Sciatic nerve (tissue), 2 donors: ENCODE measurements around the gene RAPGEF3. TPM values are rescaled to one million over a fixed set of nuclear protein-coding genes. Genes with fewer than 3 reads are reported as not detected.

ENCODE experiments used
- ATAC-seq: fragments of 200-7000 bp; cut with Tn5 transposase; one replicate; pipeline ENCODE4 v1.9.1; 2020; ENCODE audit warnings: mild to moderate bottlenecking, moderate library complexity
- DNase-seq: peaks from one replicate; pipeline ENCODE4 v3.0.0-alpha.2; 2020; ENCODE audit warnings: low spot score
- intact Hi-C: fragments of 100-400 bp; cut with DNase I; formaldehyde crosslinking; loops from one replicate; pipeline ENCODE4 v1.14.2; 2022
- total RNA-seq: library from RNA; stranded (reverse); fragmentation: NEBNext Ultra II Directional; extraction: Animal tissue kit (Norgen Biotek cat#: 25700); gene quantifications from one replicate; pipeline ENCODE4 v1.2.1, GENCODE V29; 2021
- donor health status: DM: no; HTN: no; CAD: no.
- donor health status: DM: no; HTN: no; CAD: no.

The RAPGEF3 gene
- total RNA-seq, 1 donor from 2014 or later: 73.4 TPM

DNA sequence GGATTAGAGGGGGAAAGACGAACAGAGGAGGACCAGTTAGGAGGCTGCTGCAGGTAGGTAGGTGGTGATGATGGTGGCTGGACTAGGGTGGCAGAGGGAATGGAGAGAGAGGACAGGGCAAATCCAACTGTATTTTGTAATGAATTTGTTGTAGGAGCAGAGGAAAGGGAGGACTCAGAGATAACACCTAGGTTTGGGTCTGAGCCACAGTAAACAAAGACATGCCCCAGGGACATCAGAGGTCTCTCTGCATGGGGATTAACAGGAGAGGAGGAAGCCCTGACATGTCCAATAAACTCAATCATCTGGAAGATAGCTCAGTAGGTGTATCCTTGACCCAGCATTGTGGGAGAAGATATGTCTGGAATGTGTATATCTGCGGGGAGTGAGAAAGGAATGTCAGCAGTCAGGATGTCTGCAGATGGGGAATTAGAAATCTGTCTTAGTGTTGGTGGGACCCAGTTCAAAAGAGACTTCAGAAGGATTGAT, 9.7 kb upstream of the RAPGEF3 start:
- DNase-seq: no peak
- ATAC-seq: no peak
- intact Hi-C loops: no loop called here

DNA sequence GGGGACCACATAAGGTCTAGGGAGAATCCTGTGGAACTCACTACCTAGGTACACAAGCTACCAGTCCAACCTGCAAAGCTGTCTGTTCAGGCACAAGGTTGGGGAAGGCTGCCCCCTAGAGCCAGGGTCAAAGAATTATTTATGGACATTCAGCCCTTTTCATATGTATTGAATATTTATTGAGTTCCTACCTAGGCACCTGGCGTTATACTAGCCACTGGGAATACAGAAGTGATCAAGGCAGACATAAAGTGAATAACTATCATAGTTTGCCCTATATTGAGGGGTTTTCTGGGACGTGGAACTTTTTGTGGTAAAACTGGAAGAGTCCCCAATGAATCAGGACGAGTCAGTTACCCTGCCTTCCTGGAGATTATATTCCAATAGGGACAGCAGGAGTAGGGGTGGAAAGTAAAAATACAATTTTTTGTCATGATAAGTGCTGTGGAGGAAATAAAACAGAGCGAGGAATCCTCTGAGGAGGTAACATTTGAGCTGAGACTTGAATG, 8.6 kb upstream of the RAPGEF3 start:
- ATAC-seq (peak; percentile 21), DNase-seq (peak; percentile 75)
- intact Hi-C loops: no loop called here

DNA sequence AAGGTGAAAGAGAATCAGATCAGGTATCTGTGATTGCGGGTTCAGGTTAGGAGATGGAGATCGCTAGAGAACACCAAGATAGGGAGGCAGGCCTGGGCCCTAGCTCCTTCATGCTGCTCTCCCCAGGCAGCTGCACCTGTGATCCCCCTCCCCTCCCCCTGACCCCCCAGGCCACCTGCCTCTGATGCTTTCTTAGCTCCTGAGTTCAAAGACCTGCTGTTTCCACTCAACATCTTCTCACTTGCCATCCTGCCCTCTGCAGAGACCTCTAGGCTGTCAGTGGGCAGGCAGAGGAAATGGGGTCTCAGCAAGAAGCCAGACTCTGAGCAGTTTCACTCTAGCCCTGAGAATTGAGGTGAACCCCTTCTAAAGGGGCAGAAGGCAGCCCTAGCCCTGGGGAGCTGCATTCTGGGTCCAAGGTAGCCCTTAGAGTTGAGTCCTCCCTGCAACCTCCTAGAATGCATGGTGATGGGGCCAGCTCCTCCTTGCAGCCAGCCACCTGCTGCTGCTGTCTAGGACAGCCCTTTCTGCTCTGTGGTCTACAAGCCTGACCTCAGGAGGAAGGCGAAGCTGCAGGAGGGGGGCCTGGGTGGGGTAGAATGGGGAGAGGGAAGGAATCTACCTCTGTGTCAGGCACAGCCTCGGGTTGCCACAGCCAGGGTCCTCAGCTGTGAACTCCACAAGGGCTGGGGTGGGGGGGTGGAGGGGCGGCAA, 8.0 kb upstream of the RAPGEF3 start:
- DNase-seq: no peak
- ATAC-seq: no peak
- intact Hi-C loops: no loop called here

DNA sequence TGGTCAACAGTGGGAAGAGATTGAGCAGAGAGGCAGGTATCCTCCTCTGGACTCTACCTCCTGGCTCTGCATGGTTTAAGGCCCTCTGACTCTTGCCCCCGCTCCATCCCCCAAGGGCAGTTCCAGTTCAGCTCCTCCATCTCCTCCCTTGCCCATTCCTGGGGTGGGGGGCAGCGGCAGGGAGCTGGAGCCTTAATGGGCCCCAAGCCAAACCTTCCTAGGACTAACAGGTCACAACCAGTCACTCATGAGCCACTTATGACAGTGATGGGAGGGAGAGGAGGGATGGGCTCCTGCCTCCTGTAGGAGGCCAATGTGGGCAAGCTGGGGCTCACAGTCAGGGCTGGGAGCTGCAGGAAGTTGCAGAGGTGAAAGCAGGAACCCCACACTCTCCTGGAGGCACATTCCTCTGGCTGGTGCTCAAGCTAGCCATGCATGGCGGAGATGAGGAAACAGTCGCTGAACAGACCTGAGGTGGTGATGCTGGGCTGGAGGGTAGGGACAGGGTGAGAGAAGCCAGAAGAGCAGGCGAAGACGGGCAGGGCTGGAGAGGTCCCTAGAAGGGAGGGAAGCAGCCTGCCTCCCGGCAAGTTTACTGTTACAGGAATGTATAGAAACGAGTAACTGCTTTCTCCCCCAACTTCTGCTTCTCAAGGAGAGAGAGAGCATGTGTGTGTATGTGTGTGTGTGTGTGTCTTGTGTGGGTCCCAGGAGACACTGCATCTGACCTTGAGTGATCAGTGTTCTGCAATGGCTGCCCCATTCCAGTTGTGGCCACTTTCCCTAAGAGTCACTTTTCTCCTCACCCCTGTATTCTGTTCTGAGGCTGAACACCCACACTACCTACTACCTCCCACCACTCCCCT, 5.0 kb upstream of the RAPGEF3 start:
- DNase-seq (no peak), ATAC-seq (no peak)
- intact Hi-C loops: loop anchor here (5.0 kb wide), 1 partner anchor 36 kb away; the partner anchor contains the start of gene ENDOU

DNA sequence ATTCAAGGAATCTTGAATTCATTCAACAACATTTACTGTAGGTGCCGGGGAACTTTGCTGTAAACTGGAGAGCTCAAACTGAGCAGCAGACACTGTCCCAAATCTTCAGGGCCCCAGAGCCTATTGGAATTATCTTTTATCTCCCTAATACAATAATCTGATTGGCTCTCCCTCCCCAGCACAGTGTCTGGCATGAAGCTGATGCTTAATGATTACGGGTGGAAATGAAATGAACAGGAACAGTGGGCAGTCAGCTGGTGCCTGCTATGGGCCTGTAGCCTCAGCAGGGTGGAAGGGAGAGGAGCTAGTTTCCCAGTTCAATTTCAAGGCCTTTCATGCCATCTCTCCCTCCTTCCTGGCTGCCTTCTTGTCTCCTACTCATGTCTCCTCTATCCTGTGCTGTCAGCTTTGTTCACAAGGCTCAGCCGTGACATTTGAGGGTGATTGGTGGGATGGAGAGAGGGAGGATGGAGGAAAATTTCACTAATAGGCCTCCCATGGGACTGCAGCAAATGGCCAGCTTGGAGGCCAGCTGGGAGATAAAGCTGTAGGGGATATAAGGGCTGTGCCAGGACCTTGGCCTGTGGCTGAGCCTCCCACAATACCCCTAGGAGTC, 4.3 kb upstream of the RAPGEF3 start:
- intact Hi-C loops: loop anchor here (5.0 kb wide), 1 partner anchor 36 kb away; the partner anchor contains the start of gene ENDOU
- ATAC-seq: no peak
- DNase-seq: no peak

DNA sequence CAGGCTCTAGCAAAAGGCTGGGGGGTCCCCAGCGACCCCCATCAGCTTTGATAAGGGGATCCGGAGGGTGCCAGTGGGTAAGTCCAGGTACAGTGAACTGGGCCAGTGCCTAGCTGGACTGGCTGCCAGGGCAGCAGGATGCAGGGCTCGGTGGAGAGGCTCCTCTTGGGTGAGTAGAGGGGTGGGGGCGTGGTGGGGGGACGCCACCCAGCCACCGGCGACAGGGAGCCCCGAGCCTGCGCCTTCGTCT, 171 bp downstream of the RAPGEF3 start:
- ATAC-seq: no peak
- intact Hi-C loops: no loop called here
- no peak for DNase-seq

DNA sequence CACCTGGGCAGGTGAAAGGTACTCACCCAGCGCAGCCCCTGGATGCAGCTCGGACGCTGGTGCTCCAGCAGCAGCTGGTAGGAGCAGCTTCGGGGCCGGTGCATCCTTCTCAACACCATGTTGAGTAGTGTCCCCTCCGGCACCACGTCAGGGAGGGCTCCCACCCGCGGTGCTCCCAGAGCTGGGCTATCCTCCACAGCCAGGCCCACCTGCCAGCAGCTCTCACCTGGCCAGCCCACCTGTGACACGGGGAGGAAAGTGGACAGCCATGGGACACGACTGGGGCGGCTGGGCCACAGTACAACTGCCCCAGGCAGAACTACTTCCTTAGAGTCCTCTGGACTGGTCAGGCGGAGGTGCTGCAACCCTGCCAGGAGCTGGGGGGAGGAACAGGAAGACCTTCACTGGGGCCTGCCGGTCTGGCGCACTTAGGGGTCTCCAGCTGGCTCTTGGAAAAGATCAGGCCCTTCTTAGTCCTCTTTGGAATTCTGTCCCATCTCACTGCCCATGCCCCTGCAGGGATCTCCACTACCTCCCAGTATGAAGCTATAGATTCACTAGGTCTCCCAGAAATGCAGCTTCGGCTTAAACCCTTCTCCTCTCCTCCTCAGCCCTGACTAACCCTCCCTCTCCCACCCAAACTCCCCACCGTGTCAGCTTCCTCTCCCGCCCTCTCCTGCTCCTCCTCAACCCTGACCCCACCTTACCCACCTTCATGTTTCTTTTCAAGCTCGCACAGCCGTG, 668 bp downstream of the RAPGEF3 start:
- DNase-seq: peak; percentile 64
- ATAC-seq: peak; percentile 38
- intact Hi-C loops: no loop called here

DNA sequence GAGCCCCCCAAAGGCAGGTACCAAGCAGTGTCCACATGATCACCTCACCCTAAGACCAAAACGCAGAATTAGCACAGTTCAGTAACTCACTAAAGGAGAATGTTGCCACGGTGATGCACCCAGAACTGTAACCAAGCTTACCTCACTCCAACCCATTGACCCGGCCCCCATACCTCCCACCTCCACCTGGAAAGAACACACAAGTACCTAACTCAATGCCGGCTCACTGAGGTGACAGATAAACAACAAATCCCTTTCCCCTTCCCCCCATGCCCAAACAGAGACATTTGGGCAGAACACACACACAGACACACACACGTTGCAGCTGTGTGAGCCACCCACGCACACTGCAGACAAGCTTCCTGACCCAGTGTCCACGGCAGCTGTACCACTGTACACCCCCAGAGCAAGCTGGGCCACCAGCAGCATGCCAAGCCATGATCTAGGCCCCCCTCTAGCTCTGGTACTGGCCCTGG, 1.3 kb downstream of the RAPGEF3 start:
- DNase-seq (no peak), ATAC-seq (no peak)
- intact Hi-C loops: no loop called here

DNA sequence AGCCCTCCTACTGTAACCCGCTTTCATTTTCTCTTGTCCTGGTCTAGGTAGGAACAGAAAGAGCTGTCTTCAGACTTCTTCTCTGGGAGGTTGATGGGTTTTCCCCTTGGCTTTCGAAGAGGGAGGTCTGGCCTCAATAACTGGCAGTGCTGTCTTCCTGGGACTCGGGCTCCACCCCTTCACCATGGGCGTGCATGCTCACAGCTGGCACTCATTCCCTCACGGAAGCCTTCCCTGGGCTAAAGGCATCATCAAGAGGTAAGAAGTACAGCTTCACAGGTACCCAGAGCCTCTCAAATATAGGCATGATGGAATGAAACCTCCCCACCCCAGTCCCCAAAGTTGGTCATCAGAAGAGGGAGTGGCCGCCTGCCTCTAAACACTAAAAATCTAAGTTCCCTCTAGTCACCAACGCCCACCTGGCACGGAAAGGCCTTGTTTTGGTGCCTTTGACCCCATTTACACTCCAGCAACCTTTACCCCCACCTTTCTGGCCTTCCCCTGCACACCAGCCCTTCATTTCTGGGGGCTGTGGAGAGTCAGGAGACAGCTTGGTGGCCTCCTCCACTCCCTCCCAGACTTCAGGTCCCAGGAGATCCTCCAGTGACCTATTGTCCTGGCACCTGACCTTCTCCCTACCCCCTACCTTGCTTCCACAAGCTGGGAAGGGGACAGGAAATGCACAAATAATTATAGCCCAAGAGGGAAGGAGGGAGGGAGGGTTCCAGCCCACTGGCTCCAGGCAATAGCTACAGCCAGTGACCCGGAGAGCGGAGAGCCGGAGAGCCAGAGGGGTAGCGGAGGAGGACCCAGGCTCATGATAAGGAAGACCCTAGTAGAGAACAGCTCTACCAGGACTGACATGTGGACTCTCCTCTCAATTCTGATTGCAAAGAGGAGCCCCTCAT, 2.8 kb downstream of the RAPGEF3 start:
- DNase-seq (no peak), ATAC-seq (no peak)
- intact Hi-C loops: no loop called here

DNA sequence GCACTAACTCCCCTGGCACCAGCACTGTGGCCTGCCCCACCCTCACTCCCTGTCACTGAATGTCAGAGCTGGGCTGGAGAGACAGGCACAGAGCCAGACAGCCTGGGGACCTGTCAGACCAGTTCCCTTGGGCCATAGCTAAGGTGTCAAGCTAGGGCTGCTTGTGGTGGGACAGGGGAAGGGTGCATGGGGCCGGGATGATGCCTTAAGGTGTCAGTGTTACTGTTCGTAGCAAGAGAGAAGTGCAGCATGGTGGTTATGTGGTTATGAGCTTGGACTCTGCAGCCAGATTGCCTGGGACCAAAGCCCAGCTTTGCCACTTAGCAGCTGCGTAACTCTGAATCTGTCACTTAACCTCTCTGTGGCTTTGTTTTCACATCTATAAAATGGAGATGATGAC, 3.8 kb downstream of the RAPGEF3 start:
- no peak for ATAC-seq
- DNase-seq: no peak
- intact Hi-C loops: no loop called here

DNA sequence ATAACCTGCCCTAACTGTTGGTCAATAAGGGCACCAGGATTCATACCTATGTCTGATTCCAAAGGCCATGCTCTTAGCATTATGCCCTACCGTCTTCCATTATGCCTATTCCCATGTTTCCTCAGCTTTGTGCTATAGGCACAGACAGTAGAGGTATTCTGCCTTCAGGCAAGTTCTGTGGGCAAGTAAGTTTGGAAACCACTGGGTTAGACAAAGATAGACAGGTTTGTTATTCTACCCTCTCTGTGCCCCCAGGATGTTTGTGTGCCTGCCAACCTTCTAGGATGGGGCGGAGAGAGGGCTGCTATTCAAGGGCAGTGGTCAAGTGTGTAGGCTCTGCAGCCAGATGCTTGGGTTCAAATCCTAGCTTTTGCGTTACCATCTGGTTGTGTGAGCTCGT, 4.6 kb downstream of the RAPGEF3 start:
- DNase-seq (no peak), ATAC-seq (no peak)
- intact Hi-C loops: no loop called here

DNA sequence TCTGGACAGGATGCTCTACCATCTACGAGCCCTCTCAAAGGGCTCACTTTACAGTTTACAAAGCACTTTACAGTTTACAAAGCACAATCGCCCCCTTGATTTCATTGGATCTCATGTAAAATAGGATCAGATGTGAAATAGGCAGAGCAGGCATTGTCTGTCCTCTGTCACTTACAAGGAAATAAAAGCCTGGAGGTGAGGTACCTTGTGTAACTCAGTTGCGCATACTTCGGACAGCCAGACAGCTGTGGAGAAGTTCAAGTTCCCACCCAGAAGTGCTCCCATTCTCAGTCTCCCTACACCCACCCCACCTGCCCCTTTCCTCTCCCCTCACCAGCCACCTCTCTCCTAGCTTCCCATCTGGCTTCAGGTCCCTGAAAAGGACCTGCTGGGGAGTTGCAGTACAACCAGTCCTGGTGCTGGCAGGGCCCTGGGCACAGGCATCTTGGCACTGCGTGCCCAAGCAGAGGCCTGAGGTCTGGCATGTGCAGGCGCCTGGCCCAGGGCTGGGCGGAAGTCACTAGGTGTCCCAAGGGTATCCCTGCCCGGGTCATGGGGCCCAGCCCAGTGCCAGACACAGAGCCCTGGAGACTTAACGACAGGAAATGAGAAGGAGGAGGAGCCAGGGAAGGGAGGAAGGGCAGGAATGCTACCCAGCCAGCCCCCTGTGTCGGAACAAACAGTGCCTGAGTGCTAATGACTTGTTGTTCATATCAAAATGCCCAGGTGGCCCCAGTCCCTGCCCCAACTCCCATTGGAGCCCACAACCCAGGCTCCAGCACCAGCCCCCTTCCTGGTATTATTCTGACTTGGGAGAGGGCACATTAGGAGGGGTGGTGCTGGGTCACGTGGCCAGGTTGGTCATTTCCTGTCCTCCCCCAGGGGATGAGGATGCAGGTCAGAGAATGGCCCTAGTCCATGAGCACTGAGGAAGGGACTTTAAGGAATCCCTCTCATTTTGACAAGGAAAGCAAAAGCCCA, 5.4 kb downstream of the RAPGEF3 start:
- ATAC-seq: peak; percentile 70
- DNase-seq: no peak
- intact Hi-C loops: no loop called here

DNA sequence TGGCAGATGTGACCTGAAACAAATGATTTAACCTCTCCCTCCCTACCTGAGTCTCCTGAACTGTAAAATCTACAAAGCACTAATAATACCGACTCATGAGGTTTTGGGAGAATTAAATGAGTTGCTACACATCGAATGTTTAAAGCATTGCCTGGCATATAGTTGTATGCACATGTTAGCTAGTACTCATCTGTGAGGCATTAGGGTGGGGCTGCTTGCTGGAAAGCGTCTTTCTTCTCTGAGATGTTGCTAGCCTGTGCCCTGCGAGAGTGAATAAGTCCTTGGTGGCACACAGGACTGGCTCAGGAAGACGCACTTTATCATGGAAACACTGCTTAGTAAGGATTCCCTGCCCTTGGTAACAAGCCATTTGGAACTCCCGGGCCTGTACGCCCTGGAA, 6.1 kb downstream of the RAPGEF3 start:
- intact Hi-C loops: no loop called here
- DNase-seq: no peak
- no peak for ATAC-seq

DNA sequence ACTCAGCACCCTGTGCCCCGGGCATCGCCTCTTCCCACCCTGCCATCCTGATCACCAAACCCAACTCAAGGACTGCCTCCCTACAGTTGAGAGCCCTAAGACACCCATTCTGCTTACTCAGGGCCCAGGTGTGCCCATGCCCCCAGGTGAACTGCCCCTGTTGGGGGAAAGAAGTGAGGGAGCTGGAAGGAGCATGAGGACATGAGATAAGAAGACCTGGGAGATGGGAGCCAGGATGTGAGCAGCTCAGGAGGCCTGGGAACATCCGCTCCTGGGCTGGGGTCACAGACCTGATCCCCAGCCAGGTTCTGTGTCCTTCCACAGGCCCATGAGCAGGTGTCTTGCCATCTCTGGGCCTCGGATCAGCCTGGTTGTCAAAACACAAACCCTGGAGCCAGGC, 6.6 kb downstream of the RAPGEF3 start:
- DNase-seq: no peak
- ATAC-seq: no peak
- intact Hi-C loops: no loop called here

DNA sequence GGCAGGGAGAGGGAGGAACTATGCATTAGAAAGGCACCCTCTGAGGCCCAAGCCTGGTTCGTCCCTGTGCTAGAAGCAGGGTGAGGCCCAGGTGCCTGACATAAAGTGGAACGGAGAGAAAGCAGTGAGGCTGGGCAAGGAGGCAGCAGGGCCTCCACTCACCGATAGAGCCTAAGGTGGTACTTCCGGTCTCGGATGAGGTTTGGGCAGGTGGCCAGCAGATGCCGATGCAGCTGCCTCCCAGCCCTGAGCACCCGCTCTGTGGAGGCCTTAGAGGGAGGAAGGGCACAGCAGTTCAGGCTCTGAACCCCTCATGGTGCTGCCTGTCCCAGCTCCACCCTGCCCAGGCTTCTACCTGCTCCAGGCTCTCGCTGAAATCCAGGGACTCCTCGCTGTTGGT, 7.1 kb downstream of the RAPGEF3 start:
- intact Hi-C loops: no loop called here

DNA sequence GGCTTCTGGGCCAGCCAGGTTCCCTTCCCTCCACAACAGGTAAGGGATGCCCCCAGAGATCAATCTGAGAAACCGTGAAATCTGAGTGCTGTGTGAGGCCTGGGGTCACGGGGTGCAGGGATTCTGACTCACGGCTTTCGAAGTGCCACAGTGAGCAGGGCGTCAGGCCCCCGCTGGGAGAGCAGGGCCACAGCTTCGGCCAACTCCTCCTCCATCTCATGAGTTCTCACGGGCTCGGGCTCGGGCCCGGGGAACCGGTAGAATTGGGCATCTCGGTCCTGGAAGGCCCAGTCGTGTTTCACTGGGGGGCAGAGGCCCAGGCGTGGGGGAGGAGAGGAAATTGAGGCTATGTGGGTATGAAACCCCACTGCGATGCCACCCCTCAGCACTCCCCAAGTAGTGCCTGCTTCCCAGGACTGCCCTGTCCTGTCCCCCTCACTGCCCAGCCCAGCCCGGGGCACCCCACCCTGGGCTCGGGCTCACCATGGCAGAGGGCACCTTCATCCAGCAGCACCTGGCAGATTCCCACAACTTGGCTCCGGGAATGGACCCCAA, 7.7 kb downstream of the RAPGEF3 start:
- ATAC-seq: no peak
- DNase-seq: no peak
- intact Hi-C loops: no loop called here

More for the DNA sequence above, 7.1 kb downstream of the RAPGEF3 start:
- DNase-seq (no peak), ATAC-seq (no peak)
